Common myeloid progenitor, CD34-positive (primary cell): ENCODE data around the gene MFSD12.
"Not testable (repeated sequence)": the region's sequence is repeated elsewhere in the genome, so short reads cannot be mapped to it uniquely, and the experiment has no call there.

Experiments
- CTCF ChIA-PET: fragments of 350-600 bp; sonication (Branson Sonifier 250); formaldehyde crosslinking; loops from one replicate; lab custom pipeline; 2021; ENCODE audit warnings: antibody characterized with exemption; lab: Charles Lee
- POLR2A ChIA-PET: fragments of 350-600 bp; sonication (Branson Sonifier 250); formaldehyde crosslinking; loops from one replicate; lab custom pipeline; 2021; ENCODE audit warnings: antibody characterized with exemption; lab: Charles Lee
- DNase-seq, 3 donors: peaks; one replicate each; pipeline versions ENCODE4 v3.0.0 to v3.0.0-alpha.2; 2013
- H3K27ac ChIP-seq, 2 experiments: 1 replicate in 1 of 2; 2 replicates in 1 of 2; pipeline ENCODE4 v1.7.0; 2013; ENCODE audit warnings: inconsistent platforms in 2 of 2, low read length in 2 of 2, mild to moderate bottlenecking in 2 of 2, low read depth in 1 of 2, moderate library complexity in 1 of 2; ENCODE audit not compliant: severe bottlenecking in 2 of 2, insufficient read depth in 1 of 2, poor library complexity in 1 of 2
- H3K27me3 ChIP-seq, 5 experiments: replicated peaks in 2 of 5; 1 replicate in 3 of 5; 2 replicates in 2 of 5; pipeline versions ENCODE4 v1.6.1 to v1.7.0; 2013; ENCODE audit warnings: low read length in 4 of 5, mild to moderate bottlenecking in 2 of 5, moderate library complexity in 2 of 5, inconsistent platforms in 1 of 5; ENCODE audit not compliant: insufficient read depth in 5 of 5, control insufficient read depth in 4 of 5
- H3K36me3 ChIP-seq, 4 experiments: 1 replicate in 2 of 4; 2 replicates in 2 of 4; pipeline versions ENCODE4 v1.6.1 to v1.7.0; 2013; ENCODE audit warnings: low read length in 3 of 4, control low read depth in 1 of 4, mild to moderate bottlenecking in 1 of 4; ENCODE audit not compliant: control insufficient read depth in 4 of 4, insufficient read depth in 4 of 4
- H3K4me1 ChIP-seq, 4 experiments: 1 replicate in 3 of 4; 2 replicates in 1 of 4; pipeline versions ENCODE4 v1.6.1 to v1.7.1; 2013; ENCODE audit warnings: low read length in 3 of 4, mild to moderate bottlenecking in 3 of 4, control low read depth in 1 of 4, inconsistent platforms in 1 of 4, moderate library complexity in 1 of 4; ENCODE audit not compliant: control insufficient read depth in 4 of 4, insufficient read depth in 4 of 4; ENCODE audit errors: control extremely low read depth in 1 of 4
- H3K4me3 ChIP-seq, 7 experiments: 1 replicate in 4 of 7; 2 replicates in 3 of 7; pipeline versions ENCODE4 v1.5.1 to v1.7.0; 2013; ENCODE audit warnings: mild to moderate bottlenecking in 7 of 7, low read length in 6 of 7, moderate library complexity in 6 of 7, inconsistent platforms in 2 of 7, low read depth in 2 of 7, control low read depth in 1 of 7; ENCODE audit not compliant: insufficient read depth in 4 of 7, control insufficient read depth in 1 of 7; ENCODE audit errors: extremely low read depth in 1 of 7
- H3K9me3 ChIP-seq, 5 experiments: 1 replicate in 4 of 5; 2 replicates in 1 of 5; pipeline versions ENCODE4 v1.6.1 to v1.7.1; 2013; ENCODE audit warnings: low read length in 4 of 5, mild to moderate bottlenecking in 2 of 5, inconsistent platforms in 1 of 5, low read depth in 1 of 5, moderate library complexity in 1 of 5; ENCODE audit not compliant: control insufficient read depth in 4 of 5, insufficient read depth in 2 of 5; ENCODE audit errors: control extremely low read depth in 1 of 5
- WGBS: methylation state at CpG from one replicate; pipeline ENCODE4 v1.1.5; 2013; ENCODE audit not compliant: insufficient coverage; 5-methylcytosine and 5-hydroxymethylcytosine counted together

The MFSD12 gene

GRCh38 chr19:3512562-3513228 lies 44.7 kb downstream of the MFSD12 start:
- Histone ChIP-seq H3K36me3 (peaks cover 0 to 44% (median 24%) of the 10 kb centered on the region in 4 experiments), H3K27me3 (no peaks in the 10 kb centered on the region), H3K9me3 (no peaks in the 10 kb centered on the region), H3K4me1 (peaks cover 0 to 14% (median 8%) of the 10 kb centered on the region in 4 experiments), H3K27ac (no peak overlapping the region), H3K4me3 (no peak overlapping the region)
- ChIA-PET POLR2A (interaction anchor here (1.4 kb wide), 1 partner anchor 24 kb away, joined by 3 read pairs; no protein-coding TSS in a partner anchor), CTCF (interaction anchor here (0.8 kb wide), 1 partner anchor 22 kb away, joined by 3 read pairs; no protein-coding TSS in a partner anchor)
- 96% methylated on average over 15 of the region's 17 CpGs for WGBS
- DNase-seq, result no peak

GRCh38 chr19:3511506-3512251 lies 45.7 kb downstream of the MFSD12 start:
- Histone ChIP-seq H3K27me3 (no peaks in the 10 kb centered on the region), H3K9me3 (no peaks in the 10 kb centered on the region), H3K27ac (no peak overlapping the region), H3K4me3 (no peak overlapping the region), H3K4me1 (peaks cover 0 to 24% (median 15%) of the 10 kb centered on the region in 4 experiments), H3K36me3 (peaks cover 0 to 43% (median 24%) of the 10 kb centered on the region in 4 experiments)
- ChIA-PET CTCF (interaction anchor here (0.8 kb wide), 1 partner anchor 23 kb away, joined by 3 read pairs; no protein-coding TSS in a partner anchor), POLR2A (interaction anchor here (1.4 kb wide), 1 partner anchor 25 kb away, joined by 3 read pairs; no protein-coding TSS in a partner anchor)
- no peak for DNase-seq
- WGBS, result 95% methylated on average over 23 of the region's 26 CpGs

- peaks cover 0 to 42% (median 23%) of the 10 kb centered on the region in 4 experiments for H3K36me3 ChIP-seq
- no peaks in the 10 kb centered on the region for H3K27me3 ChIP-seq
- H3K27ac ChIP-seq, result no peak overlapping the region
- POLR2A ChIA-PET, result no interaction called here
- peaks cover 0 to 25% (median 17%) of the 10 kb centered on the region in 4 experiments for H3K4me1 ChIP-seq
- CTCF ChIA-PET, result no interaction called here
- WGBS, result 96% methylated on average over 19 of the region's 22 CpGs
- no peak for DNase-seq
- no peaks in the 10 kb centered on the region for H3K9me3 ChIP-seq
- no peak overlapping the region for H3K4me3 ChIP-seq
These were observed 46.7 kb downstream of the MFSD12 start for GRCh38 chr19:3510727-3511126.

- H3K9me3 ChIP-seq, result no peaks in the 10 kb centered on the region
- POLR2A ChIA-PET, result no interaction called here
- DNase-seq, result no peak
- H3K27ac ChIP-seq, result no peak overlapping the region
- peaks cover 0 to 40% (median 23%) of the 10 kb centered on the region in 4 experiments for H3K36me3 ChIP-seq
- 97% methylated on average over 13 of the region's 15 CpGs for WGBS
- H3K27me3 ChIP-seq, result no peaks in the 10 kb centered on the region
- CTCF ChIA-PET, result no interaction called here
- H3K4me1 ChIP-seq, result peaks cover 0 to 37% (median 27%) of the 10 kb centered on the region in 4 experiments
- H3K4me3 ChIP-seq, result no peak overlapping the region
These were observed 47.8 kb downstream of the MFSD12 start for GRCh38 chr19:3509566-3509989.

GRCh38 chr19:3508771-3509535 lies 48.4 kb downstream of the MFSD12 start:
- Histone ChIP-seq H3K9me3 (no peaks in the 10 kb centered on the region), H3K27ac (no peak overlapping the region), H3K4me1 (peaks cover 0 to 37% (median 27%) of the 10 kb centered on the region in 4 experiments), H3K36me3 (peaks cover 0 to 40% (median 22%) of the 10 kb centered on the region in 4 experiments), H3K27me3 (no peaks in the 10 kb centered on the region), H3K4me3 (no peak overlapping the region)
- DNase-seq, result peak in 1 of 3 donors; percentile 19
- 90% methylated on average over 23 of the region's 23 CpGs for WGBS
- ChIA-PET POLR2A (no interaction called here), CTCF (no interaction called here)

GRCh38 chr19:3508121-3508661 lies 49.2 kb downstream of the MFSD12 start:
- Histone ChIP-seq H3K36me3 (peaks cover 0 to 37% (median 22%) of the 10 kb centered on the region in 4 experiments), H3K4me1 (peaks cover 0 to 37% (median 27%) of the 10 kb centered on the region in 4 experiments)
- H3K27ac ChIP-seq, POLR2A ChIA-PET, CTCF ChIA-PET, DNase-seq, H3K9me3 ChIP-seq, H3K4me3 ChIP-seq, H3K27me3 ChIP-seq: not testable (repeated sequence)
- WGBS, result 100% methylated on average over 8 of the region's 18 CpGs
